Endothelial cell of umbilical vein (primary cell): ENCODE data around the gene KCNMA1. TPM values are rescaled to one million over a fixed set of nuclear protein-coding genes. Genes with fewer than 3 reads are reported as not detected.

Experiments used
- BruUV-seq: library from RNA; stranded (reverse); fragments of 400-500 nt; replicated peaks from 2 replicates; lab custom pipeline; 2021; lab: Mats Ljungman, UMichigan
- CTCF ChIA-PET: fragments of 300-600, 350-600 bp; sonication (Branson Sonifier 250); formaldehyde crosslinking; loops from one replicate; lab custom pipeline; 2021; ENCODE audit warnings: antibody characterized with exemption, inconsistent platforms; lab: Charles Lee
- POLR2A ChIA-PET: fragments of 300-600, 350-600 bp; sonication (Branson Sonifier 250); formaldehyde crosslinking; loops from one replicate; lab custom pipeline; 2021; ENCODE audit warnings: antibody characterized with exemption, inconsistent platforms; lab: Charles Lee
- DNase-seq: peaks from one replicate; pipeline ENCODE4 v3.0.0-alpha.2; 2011; ENCODE audit warnings: low read depth, low spot score
- FAIRE-seq: peaks from 2 replicates; lab custom pipeline; 2011; peaks lifted over from hg19 to GRCh38; lab: Jason Lieb, UNC
- H2AFZ ChIP-seq: 2 replicates; pipeline ENCODE4 v1.6.0; 2012; ENCODE audit warnings: low read depth, low read length, control low read depth, inconsistent platforms
- H3K27ac ChIP-seq: 2 replicates; pipeline ENCODE4 v1.5.1; 2011; ENCODE audit warnings: low read depth, mild to moderate bottlenecking, control low read depth, low read length, moderate library complexity; ENCODE audit not compliant: insufficient read depth
- H3K27me3 ChIP-seq, 2 experiments: 2 replicates each; pipeline versions ENCODE4 v1.6.0 to v1.6.1; 2011; ENCODE audit warnings: low read length in 2 of 2, mixed read lengths in 1 of 2; ENCODE audit not compliant: control insufficient read depth in 2 of 2, insufficient read depth in 2 of 2
- H3K36me3 ChIP-seq, 2 experiments: 2 replicates in 1 of 2; 3 replicates in 1 of 2; pipeline ENCODE4 v1.5.1; 2011; ENCODE audit warnings: low read length in 2 of 2, mild to moderate bottlenecking in 1 of 2, moderate library complexity in 1 of 2; ENCODE audit not compliant: control insufficient read depth in 2 of 2, insufficient read depth in 2 of 2; ENCODE audit errors: extremely low read depth in 1 of 2
- H3K4me1 ChIP-seq: 3 replicates; pipeline ENCODE4 v1.5.1; 2011; ENCODE audit warnings: mild to moderate bottlenecking, low read length; ENCODE audit not compliant: control insufficient read depth, insufficient read depth; ENCODE audit errors: extremely low read depth
- H3K4me2 ChIP-seq: 2 replicates; pipeline ENCODE4 v1.6.1; 2011; ENCODE audit warnings: low read length, control low read depth, mixed read lengths; ENCODE audit not compliant: insufficient read depth
- H3K4me3 ChIP-seq, 3 experiments: fragments of 200-600 bp in 1 of 3; sonication (generic), shearing (Covaris generic) in 1 of 3; replicated peaks in 1 of 3; 2 replicates each; pipeline ENCODE4 v1.5.1; 2011 to 2016; ENCODE audit warnings: control low read depth in 3 of 3, low read length in 3 of 3, mild to moderate bottlenecking in 2 of 3, inconsistent platforms in 1 of 3, low read depth in 1 of 3, moderate library complexity in 1 of 3; ENCODE audit not compliant: insufficient read depth in 1 of 3
- H3K79me2 ChIP-seq: 2 replicates; pipeline ENCODE4 v1.6.0; 2012; ENCODE audit warnings: low read length, inconsistent platforms; ENCODE audit not compliant: control insufficient read depth, insufficient read depth
- H3K9ac ChIP-seq: replicated peaks from 2 replicates; pipeline ENCODE3; 2011; ENCODE audit warnings: low read length, control low read depth; ENCODE audit not compliant: insufficient read depth; ENCODE audit errors: extremely low read depth
- H3K9me1 ChIP-seq: replicated peaks from 3 replicates; pipeline ENCODE4 v1.6.0; 2011; ENCODE audit warnings: mild to moderate bottlenecking, low read length; ENCODE audit not compliant: control insufficient read depth, insufficient read depth; ENCODE audit errors: extremely low read depth
- H3K9me3 ChIP-seq: replicated peaks from 2 replicates; pipeline ENCODE4 v1.5.1; 2012; ENCODE audit warnings: low read length, inconsistent platforms; ENCODE audit not compliant: control insufficient read depth, insufficient read depth
- H4K20me1 ChIP-seq: replicated peaks from 2 replicates; pipeline ENCODE3; 2011; ENCODE audit warnings: mild to moderate bottlenecking, low read length; ENCODE audit not compliant: control insufficient read depth, insufficient read depth; ENCODE audit errors: extremely low read depth
- CTCF ChIP-seq, 2 donors: IDR thresholded peaks; 1 replicate in 1 of 2; 2 replicates in 1 of 2; pipeline ENCODE4 v1.5.1; 2011; ENCODE audit warnings: low read length in 2 of 2, mild to moderate bottlenecking in 2 of 2, moderate library complexity in 2 of 2, control low read depth in 1 of 2, inconsistent platforms in 1 of 2, low read depth in 1 of 2; ENCODE audit not compliant: insufficient read depth in 1 of 2; ENCODE audit errors: extremely low read depth in 1 of 2
- EZH2 ChIP-seq: IDR thresholded peaks from 2 replicates; pipeline ENCODE4 v1.6.1; 2012; ENCODE audit warnings: borderline replicate concordance, low read depth, mild to moderate bottlenecking, moderate library complexity, low read length, inconsistent platforms; ENCODE audit not compliant: severe bottlenecking
- FOS ChIP-seq: IDR thresholded peaks from 2 replicates; pipeline ENCODE4 v1.6.1; 2011; ENCODE audit warnings: mild to moderate bottlenecking, low read length, moderate library complexity, borderline replicate concordance; ENCODE audit not compliant: insufficient read depth
- GATA2 ChIP-seq: IDR thresholded peaks from 2 replicates; pipeline ENCODE4 v1.7.0; 2011; ENCODE audit warnings: low read depth, mild to moderate bottlenecking, moderate library complexity, mixed read lengths, low read length; ENCODE audit not compliant: insufficient read length, insufficient read depth
- JUN ChIP-seq: IDR thresholded peaks from 2 replicates; pipeline ENCODE4 v1.6.1; 2011; ENCODE audit warnings: borderline replicate concordance, low read depth; ENCODE audit not compliant: insufficient read length, insufficient read depth
- MAX ChIP-seq: IDR thresholded peaks from 2 replicates; pipeline ENCODE4 v1.6.1; 2011; ENCODE audit not compliant: insufficient read depth, insufficient read length
- MYC ChIP-seq: IDR thresholded peaks from one replicate; pipeline ENCODE4 v1.6.1; 2011; ENCODE audit warnings: mild to moderate bottlenecking, low read depth, low read length
- POLR2A ChIP-seq: IDR thresholded peaks from 2 replicates; pipeline ENCODE4 v1.6.1; 2012; ENCODE audit warnings: low read depth, mild to moderate bottlenecking, control low read depth, low read length
- POLR2AphosphoS5 ChIP-seq: IDR thresholded peaks from 2 replicates; pipeline ENCODE4 v1.6.1; 2012; ENCODE audit warnings: low read depth, mild to moderate bottlenecking, control low read depth, low read length, moderate library complexity; ENCODE audit not compliant: insufficient read depth
- dilution Hi-C: fragments of 300-500 bp; cut with MboI; formaldehyde crosslinking; loops from one replicate; pipeline ENCODE4 v1.15.0; 2019; ENCODE audit warnings: low sequenced_read_pairs; ENCODE audit not compliant: extremely low pct_ligation_motif_present
- intact Hi-C: fragments of 100-400 bp; cut with micrococcal nuclease; formaldehyde crosslinking; loops from one replicate; pipeline ENCODE4 v1.10.0; 2022
- polyA plus RNA-seq, 4 experiments: library from polyadenylated mRNA; depleted of rRNA in 3 of 4; stranded (reverse) in 3 of 4; unstranded in 1 of 4; fragments of >200 nt; gene quantifications; 2 replicates each; pipeline versions ENCODE4 v1.2.1 to v1.2.3, GENCODE V29; 2011 to 2012; ENCODE audit warnings: missing spikeins in 1 of 4
- total RNA-seq: library from RNA; stranded (reverse); gene quantifications from 2 replicates; pipeline ENCODE4 v1.2.3, GENCODE V29; 2021

The KCNMA1 gene
- total and polyA plus RNA-seq, 2 donors (not counting 3 experiments of a cell fraction or from before 2014, with no cell fraction given) = 0.10 to 0.82 TPM

DNA sequence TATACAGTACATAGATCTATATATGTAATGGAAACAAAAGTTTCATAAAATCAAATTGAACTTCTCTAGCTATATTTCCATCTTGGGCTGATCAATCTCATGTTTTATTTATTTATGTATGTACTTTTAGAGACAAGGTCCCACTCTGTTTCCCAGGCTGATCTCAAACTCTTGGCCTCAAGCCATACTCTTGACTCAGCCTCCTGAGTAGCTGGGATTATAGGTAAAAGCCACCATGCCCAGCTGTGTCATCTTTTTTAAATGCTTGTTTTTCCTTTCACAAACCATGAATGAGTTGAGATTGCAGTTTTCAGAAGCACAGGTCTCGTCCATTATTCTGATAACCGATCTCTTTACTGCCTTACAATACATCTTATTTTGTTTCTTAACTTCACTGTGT, 400.9 kb downstream of the KCNMA1 start:
- ChIA-PET CTCF (interaction anchor here (0.6 to 1.8 kb wide), 5 partner anchors 13 to 404 kb away, joined by 3 to 7 read pairs (median 4); no protein-coding TSS in a partner anchor), POLR2A (no interaction called here)
- Histone ChIP-seq H3K27me3 (peaks cover 2 to 5% of the 10 kb centered on the region in 2 experiments), H3K36me3 (no peaks in the 10 kb centered on the region), H2AFZ (no peak overlapping the region), H3K27ac (no peak overlapping the region), H3K79me2 (no peaks in the 10 kb centered on the region), H3K9me1 (no peaks in the 10 kb centered on the region), H3K9ac (no peak overlapping the region), H3K9me3 (no peaks in the 10 kb centered on the region), H3K4me2 (no peak overlapping the region), H3K4me1 (no peaks in the 10 kb centered on the region), H4K20me1 (no peaks in the 10 kb centered on the region), H3K4me3 (no peak overlapping the region)
- no TSS peak for BruUV-seq
- intact Hi-C loops (no loop called here), dilution Hi-C loops (no loop called here)
- DNase-seq (no peak), FAIRE-seq (no peak)
- no peak for TF ChIP-seq CTCF (IDR thresholded peaks at IDR 0.05; ENCODE audit: extremely low read depth in 1 of 2, insufficient read depth in 1 of 2, low read depth in 1 of 2, low read length in 2 of 2)
- peak; percentile 26 for TF ChIP-seq FOS
- TF ChIP-seq POLR2A = no peak
- no peak for TF ChIP-seq GATA2
- no peak for TF ChIP-seq MAX
- TF ChIP-seq EZH2 = no peak

- no TSS peak for BruUV-seq
- intact Hi-C loops = no loop called here
- FAIRE-seq = no peak
Measured at GRCh38 chr10:77236029-77236428, 401.6 kb downstream of the KCNMA1 start.

More at GRCh38 chr10:77236029-77236428, 401.6 kb downstream of the KCNMA1 start:
- Histone ChIP-seq H3K4me1 (no peaks in the 10 kb centered on the region), H4K20me1 (no peaks in the 10 kb centered on the region), H2AFZ (no peak overlapping the region), H3K4me3 (no peak overlapping the region), H3K79me2 (no peaks in the 10 kb centered on the region), H3K27ac (no peak overlapping the region), H3K9me1 (no peaks in the 10 kb centered on the region), H3K27me3 (peaks cover 2 to 9% of the 10 kb centered on the region in 2 experiments), H3K36me3 (no peaks in the 10 kb centered on the region), H3K4me2 (no peak overlapping the region), H3K9ac (no peak overlapping the region), H3K9me3 (no peaks in the 10 kb centered on the region)
- dilution Hi-C loops = no loop called here
- no peak for DNase-seq
- TF ChIP-seq MYC = no peak
- no peak for TF ChIP-seq JUN
- no peak for TF ChIP-seq GATA2
- TF ChIP-seq CTCF (IDR thresholded peaks at IDR 0.05; ENCODE audit: extremely low read depth in 1 of 2, insufficient read depth in 1 of 2, low read depth in 1 of 2, low read length in 2 of 2) = no peak
- TF ChIP-seq POLR2AphosphoS5 = no peak
- TF ChIP-seq FOS = no peak
- no peak for TF ChIP-seq POLR2A
- no peak for TF ChIP-seq MAX
- no peak for TF ChIP-seq EZH2
- ChIA-PET POLR2A (no interaction called here), CTCF (interaction anchor here (1.0 to 1.8 kb wide), 2 partner anchors 62 to 405 kb away, joined by 3 to 7 read pairs; no protein-coding TSS in a partner anchor)
